ENCODE results near the gene SELE.
A peak's percentile ranks its signal among the peaks of the same experiment; 100 is the strongest.

Gene SELE

GRCh38 chr1:169682071-169682470, 51.8 kb downstream of the SELE start:
- DNase-seq = no peak

GRCh38 chr1:169681140-169681539, 52.7 kb downstream of the SELE start:
- no peak for DNase-seq

- DNase-seq = peak; percentile 61 to 81
Measured at GRCh38 chr1:169680377-169681019, 53.4 kb downstream of the SELE start.

GRCh38 chr1:169679692-169680091, 54.2 kb downstream of the SELE start:
- no peak for DNase-seq

GRCh38 chr1:169676001-169676400, 57.9 kb downstream of the SELE start:
- DNase-seq = no peak

All from stimulated activated CD4-positive, alpha-beta T cell treated with anti-CD3 and anti-CD28 coated beads, Interleukin-4, amount 100 ng/mL, for 4 hours (primary cell).